OCI-LY3 (cell line): ENCODE data around the gene SNED1.

Experiments used
- H2AFZ ChIP-seq: fragments of 200-600, 300-600 bp; shearing (Covaris generic); 2 replicates; pipeline ENCODE4 v1.6.0; 2014; ENCODE audit warnings: antibody characterized with exemption, low read depth, low read length
- H3K27ac ChIP-seq: fragments of 200-600, 300-600 bp; sonication (generic); 2 replicates; pipeline ENCODE4 v1.5.1; 2014; ENCODE audit warnings: mild to moderate bottlenecking, low read length, moderate library complexity, mixed read lengths
- H3K27me3 ChIP-seq: fragments of 200-600, 300-600 bp; sonication (generic); 2 replicates; pipeline ENCODE4 v1.6.1; 2014; ENCODE audit warnings: low read depth, low read length, mixed read lengths
- H3K36me3 ChIP-seq: fragments of 200-600, 300-600 bp; sonication (generic); replicated peaks from 2 replicates; pipeline ENCODE3; 2014; ENCODE audit warnings: low read depth, low read length, mixed read lengths
- H3K4me1 ChIP-seq: fragments of 300-600, 200-600 bp; sonication (generic); 2 replicates; pipeline ENCODE4 v1.6.1; 2014; ENCODE audit warnings: low read length, mixed read lengths
- H3K4me2 ChIP-seq: fragments of 200-600, 300-600 bp; sonication (generic); 2 replicates; pipeline ENCODE4 v1.6.1; 2014; ENCODE audit warnings: low read length, mixed read lengths
- H3K4me3 ChIP-seq: fragments of 300-600, 200-600 bp; sonication (generic); 2 replicates; pipeline ENCODE4 v1.5.1; 2014; ENCODE audit warnings: antibody characterized with exemption, mild to moderate bottlenecking, low read length, moderate library complexity
- H3K79me2 ChIP-seq: fragments of 300-600, 200-600 bp; shearing (Covaris generic); 2 replicates; pipeline ENCODE4 v1.6.1; 2014; ENCODE audit warnings: mild to moderate bottlenecking, low read length, mixed read lengths
- H3K9ac ChIP-seq: fragments of 300-600, 200-600 bp; shearing (Covaris generic); 2 replicates; pipeline ENCODE4 v1.6.0; 2014; ENCODE audit warnings: mild to moderate bottlenecking, low read length, moderate library complexity
- H3K9me3 ChIP-seq: fragments of 200-600, 300-600 bp; shearing (Covaris generic); 2 replicates; pipeline ENCODE4 v1.6.1; 2014; ENCODE audit warnings: low read length, mixed read lengths; ENCODE audit not compliant: insufficient read depth
- H4K20me1 ChIP-seq: fragments of 200-600, 300-600 bp; sonication (generic); 2 replicates; pipeline ENCODE4 v1.6.1; 2016; ENCODE audit warnings: low read length, mixed read lengths; ENCODE audit not compliant: insufficient read depth
- CTCF ChIP-seq: fragments of 200-600, 300-600 bp; sonication (generic); IDR thresholded peaks from 2 replicates; pipeline ENCODE4 v1.5.1; 2014; ENCODE audit warnings: antibody characterized with exemption, low read length, low read depth
- EZH2phosphoT487 ChIP-seq: fragments of 200-600 bp; shearing (Covaris generic); IDR thresholded peaks from 2 replicates; pipeline ENCODE4 v1.6.1; 2018; ENCODE audit warnings: antibody characterized with exemption, mixed run types, low read depth

Gene SNED1

GRCh38 chr2:241049739-241050623, 51.6 kb downstream of the SNED1 start:
- H3K36me3 ChIP-seq: no peaks in the 10 kb centered on the region

GRCh38 chr2:241050624-241051577, 52.5 kb downstream of the SNED1 start:
- Histone ChIP-seq H2AFZ (no peak overlapping the region), H3K27ac (no peak overlapping the region), H3K36me3 (no peaks in the 10 kb centered on the region), H3K79me2 (no peaks in the 10 kb centered on the region), H3K4me1 (peaks cover 9% of the 10 kb centered on the region), H4K20me1 (no peaks in the 10 kb centered on the region), H3K4me3 (no peak overlapping the region), H3K27me3 (no peaks in the 10 kb centered on the region), H3K9me3 (no peaks in the 10 kb centered on the region), H3K9ac (no peak overlapping the region), H3K4me2 (peak overlapping the region; percentile 22; the same call in 1 of the 2 replicates)
- TF ChIP-seq EZH2phosphoT487 (no peak), CTCF (no peak)

More at GRCh38 chr2:241049739-241050623, 51.6 kb downstream of the SNED1 start:
- no peaks in the 10 kb centered on the region for H3K9me3 ChIP-seq
- no peak overlapping the region for H3K4me2 ChIP-seq
- H3K4me1 ChIP-seq: peaks cover 9% of the 10 kb centered on the region
- H4K20me1 ChIP-seq: no peaks in the 10 kb centered on the region
- H3K27me3 ChIP-seq: no peaks in the 10 kb centered on the region
- H3K27ac ChIP-seq: no peak overlapping the region
- H2AFZ ChIP-seq: no peak overlapping the region
- no peak overlapping the region for H3K4me3 ChIP-seq
- no peak overlapping the region for H3K9ac ChIP-seq
- H3K79me2 ChIP-seq: no peaks in the 10 kb centered on the region
- no peak for TF ChIP-seq CTCF
- no peak for TF ChIP-seq EZH2phosphoT487

- no peaks in the 10 kb centered on the region for H3K36me3 ChIP-seq
- H3K27ac ChIP-seq: no peak overlapping the region
- H4K20me1 ChIP-seq: no peaks in the 10 kb centered on the region
- no peaks in the 10 kb centered on the region for H3K9me3 ChIP-seq
- peak overlapping the region; percentile 22; the same call in 1 of the 2 replicates for H3K4me2 ChIP-seq
- H3K9ac ChIP-seq: no peak overlapping the region
- no peak overlapping the region for H2AFZ ChIP-seq
- H3K27me3 ChIP-seq: no peaks in the 10 kb centered on the region
- H3K79me2 ChIP-seq: no peaks in the 10 kb centered on the region
- H3K4me3 ChIP-seq: no peak overlapping the region
- peaks cover 9% of the 10 kb centered on the region for H3K4me1 ChIP-seq
- no peak for TF ChIP-seq EZH2phosphoT487
- TF ChIP-seq CTCF: no peak
Measured at GRCh38 chr2:241051578-241052487, 53.4 kb downstream of the SNED1 start.
